GM23338 (cell line): Measurements from ENCODE around the gene ZNF804B. TPM values are rescaled to one million over a fixed set of nuclear protein-coding genes. Genes with fewer than 3 reads are reported as not detected.

ENCODE experiments used
- ATAC-seq: fragments of 200-7000 bp; cut with Tn5 transposase; 3 replicates; pipeline ENCODE4 v1.9.1; 2020
- DNase-seq: peaks from one replicate; pipeline ENCODE4 v3.0.0-alpha.2; 2015; ENCODE audit warnings: low spot score
- H2AFZ ChIP-seq: fragments of 200-600 bp; sonication (generic); 2 replicates; pipeline ENCODE4 v1.8.0; 2016; ENCODE audit warnings: antibody characterized with exemption, mild to moderate bottlenecking, moderate library complexity
- H3F3A ChIP-seq: fragments of 200-600 bp; sonication (generic); replicated peaks from 2 replicates; pipeline ENCODE4 v1.8.0; 2017; ENCODE audit warnings: antibody characterized with exemption, mixed run types, low read depth
- H3K27ac ChIP-seq: fragments of 200-600 bp; sonication (generic); 2 replicates; pipeline ENCODE4 v1.6.1; 2016; ENCODE audit warnings: low read depth
- H3K27me3 ChIP-seq: fragments of 200-600 bp; sonication (generic); 2 replicates; pipeline ENCODE4 v1.8.0; 2016; ENCODE audit warnings: mild to moderate bottlenecking, mixed run types, moderate library complexity; ENCODE audit not compliant: insufficient read depth
- H3K36me3 ChIP-seq: fragments of 200-600 bp; sonication (generic); 2 replicates; pipeline ENCODE4 v1.8.0; 2016; ENCODE audit warnings: mild to moderate bottlenecking; ENCODE audit not compliant: insufficient read depth
- H3K4me1 ChIP-seq: fragments of 200-600 bp; sonication (generic); 2 replicates; pipeline ENCODE4 v1.8.0; 2016; ENCODE audit warnings: mild to moderate bottlenecking, moderate library complexity; ENCODE audit not compliant: insufficient read depth
- H3K4me2 ChIP-seq: fragments of 200-600 bp; sonication (generic); 2 replicates; pipeline ENCODE4 v1.7.1; 2017; ENCODE audit warnings: mixed run types
- H3K4me3 ChIP-seq: fragments of 200-600 bp; sonication (generic); 2 replicates; pipeline ENCODE4 v1.6.1; 2016; ENCODE audit warnings: mixed run types
- H3K79me2 ChIP-seq: fragments of 200-600 bp; sonication (generic); replicated peaks from 2 replicates; pipeline ENCODE4 v1.8.0; 2017; ENCODE audit warnings: mild to moderate bottlenecking; ENCODE audit not compliant: insufficient read depth
- H3K9me2 ChIP-seq: fragments of 200-600 bp; sonication (generic); 2 replicates; pipeline ENCODE4 v1.8.0; 2017; ENCODE audit not compliant: insufficient read depth
- H4K20me1 ChIP-seq: fragments of 200-600 bp; sonication (generic); replicated peaks from 2 replicates; pipeline ENCODE4 v1.8.0; 2017; ENCODE audit warnings: mild to moderate bottlenecking; ENCODE audit not compliant: insufficient read depth
- H3K27ac Mint-ChIP-seq: 2 replicates; pipeline ENCODE4 v1.8.0; 2020; ENCODE audit warnings: inconsistent platforms, mild to moderate bottlenecking, moderate library complexity, mixed read lengths
- H3K27me3 Mint-ChIP-seq: 3 replicates; pipeline ENCODE4 v1.8.0; 2022; ENCODE audit warnings: low read depth, mild to moderate bottlenecking, moderate library complexity, mixed read lengths, inconsistent platforms; ENCODE audit not compliant: insufficient read depth, poor library complexity
- H3K36me3 Mint-ChIP-seq: 3 replicates; pipeline ENCODE4 v1.8.0; 2021; ENCODE audit warnings: low read depth, mild to moderate bottlenecking, inconsistent platforms, moderate library complexity, mixed read lengths
- H3K4me1 Mint-ChIP-seq: 3 replicates; pipeline ENCODE4 v1.8.0; 2020; ENCODE audit warnings: mild to moderate bottlenecking, inconsistent platforms, mixed read lengths
- H3K4me3 Mint-ChIP-seq: 3 replicates; pipeline ENCODE4 v1.8.0; 2021; ENCODE audit warnings: moderate library complexity, mild to moderate bottlenecking, inconsistent platforms, mixed read lengths
- H3K9me3 Mint-ChIP-seq: 3 replicates; pipeline ENCODE4 v1.8.0; 2020; ENCODE audit warnings: moderate library complexity, mild to moderate bottlenecking, inconsistent platforms, mixed read lengths
- CREB1 ChIP-seq: fragments of 250-450 bp; sonication (Bioruptor Pico); IDR thresholded peaks from 2 replicates; pipeline ENCODE4 v1.5.0; 2020; ENCODE audit warnings: low read depth, mild to moderate bottlenecking, moderate library complexity
- CTCF ChIP-seq, 2 experiments: fragments of 200-600 bp in 1 of 2; sonication (generic) in 1 of 2; conservative IDR thresholded peaks; 2 replicates each; pipeline versions ENCODE4 v1.5.1 to v1.6.1; 2016 to 2017; ENCODE audit warnings: antibody characterized with exemption in 2 of 2, low read depth in 2 of 2, mild to moderate bottlenecking in 2 of 2, moderate library complexity in 1 of 2
- ETS1 ChIP-seq: IDR thresholded peaks from 2 replicates; pipeline ENCODE4 v1.6.1; 2016; ENCODE audit warnings: antibody characterized with exemption
- EZH2 ChIP-seq: fragments of 200-600 bp; sonication (generic); IDR thresholded peaks from one replicate; pipeline ENCODE4 v1.8.0; 2017; ENCODE audit warnings: antibody characterized with exemption, mild to moderate bottlenecking, low read depth; ENCODE audit not compliant: unreplicated experiment
- EZH2phosphoT487 ChIP-seq: fragments of 200-600 bp; sonication (generic); IDR thresholded peaks from one replicate; pipeline ENCODE4 v1.8.1; 2018; ENCODE audit warnings: antibody characterized with exemption; ENCODE audit not compliant: unreplicated experiment
- JUNB ChIP-seq: IDR thresholded peaks from one replicate; pipeline ENCODE4 v1.6.1; 2016; ENCODE audit warnings: antibody characterized with exemption; ENCODE audit not compliant: unreplicated experiment
- NANOG ChIP-seq: IDR thresholded peaks from 2 replicates; pipeline ENCODE4 v1.6.1; 2016; ENCODE audit warnings: antibody characterized with exemption, borderline replicate concordance
- POLR2AphosphoS5 ChIP-seq: IDR thresholded peaks from 2 replicates; pipeline ENCODE4 v1.6.1; 2016; ENCODE audit warnings: antibody characterized with exemption, low read depth
- REST ChIP-seq: IDR thresholded peaks from one replicate; pipeline ENCODE4 v1.6.1; 2018; ENCODE audit warnings: antibody characterized with exemption; ENCODE audit not compliant: unreplicated experiment
- STAT1 ChIP-seq: IDR thresholded peaks from one replicate; pipeline ENCODE4 v1.6.1; 2016; ENCODE audit warnings: antibody characterized with exemption; ENCODE audit not compliant: unreplicated experiment
- ZNF114 ChIP-seq: fragments of 250-450 bp; sonication (Bioruptor Pico); IDR thresholded peaks from 2 replicates; pipeline ENCODE4 v1.5.0; 2020; ENCODE audit warnings: mild to moderate bottlenecking, moderate library complexity
- ZNF331 ChIP-seq: fragments of 250-450 bp; sonication (Bioruptor Pico); IDR thresholded peaks from 2 replicates; pipeline ENCODE4 v1.5.0; 2020; ENCODE audit warnings: low read depth, mild to moderate bottlenecking, moderate library complexity
- ZNF462 ChIP-seq: fragments of 250-450 bp; sonication (Bioruptor Pico); IDR thresholded peaks from 2 replicates; pipeline ENCODE4 v1.5.0; 2020; ENCODE audit warnings: mild to moderate bottlenecking, moderate library complexity
- polyA plus RNA-seq: library from polyadenylated mRNA; unstranded; fragments of >200 nt; fragmentation: Nextera tagmentation; extraction: Ambion mirVana; gene quantifications from 2 replicates; pipeline ENCODE4 v1.2.1, GENCODE V29; 2016
- total RNA-seq: library from RNA; depleted of rRNA; stranded (reverse); fragments of >200 nt; shearing (Covaris generic); gene quantifications from 2 replicates; pipeline ENCODE4 v1.2.3, GENCODE V29; 2014

The ZNF804B gene
- total and polyA plus RNA-seq, 2 experiments from 2014 or later: not detected

- TF ChIP-seq NANOG: no peak
- TF ChIP-seq ZNF462 (CRISPR knock-in tag): no peak
- no peak for TF ChIP-seq ZNF114
- TF ChIP-seq REST: no peak
- no peak for TF ChIP-seq EZH2phosphoT487
- no peak for TF ChIP-seq EZH2
- TF ChIP-seq ZNF331 (CRISPR knock-in tag): no peak
- no peak for TF ChIP-seq CREB1 (CRISPR knock-in tag)
- TF ChIP-seq ETS1: no peak
- TF ChIP-seq POLR2AphosphoS5: no peak
- TF ChIP-seq JUNB: no peak
- no peak for TF ChIP-seq CTCF (conservative IDR thresholded peaks at IDR 0.05; ENCODE audit: low read depth in 2 of 2)
- no peak for TF ChIP-seq STAT1
- H3K36me3 Mint-ChIP-seq: no peaks in the 10 kb centered on the region; the same call in 1 of the 3 replicates
- DNase-seq (no peak), ATAC-seq (no peak)
- Histone ChIP-seq H3F3A (no peaks in the 10 kb centered on the region), H4K20me1 (no peaks in the 10 kb centered on the region), H3K4me1 (no peaks in the 10 kb centered on the region), H3K4me2 (no peak overlapping the region), H2AFZ (no peak overlapping the region), H3K9me2 (peaks cover 2% of the 10 kb centered on the region), H3K4me3 (no peak overlapping the region), H3K79me2 (no peaks in the 10 kb centered on the region), H3K27me3 (no peaks in the 10 kb centered on the region), H3K27ac (no peak overlapping the region), H3K36me3 (no peaks in the 10 kb centered on the region)
- no peaks in the 10 kb centered on the region for H3K27me3 Mint-ChIP-seq
- no peak overlapping the region for H3K4me3 Mint-ChIP-seq
- no peak overlapping the region for H3K27ac Mint-ChIP-seq
- peaks cover 9% of the 10 kb centered on the region; the same call in 1 of the 3 replicates for H3K9me3 Mint-ChIP-seq
- peaks cover 8% of the 10 kb centered on the region; the same call in 2 of the 3 replicates for H3K4me1 Mint-ChIP-seq
Measured at GRCh38 chr7:89021741-89022140, 262.2 kb downstream of the ZNF804B start.
